ENCODE results near the gene PKM.

PKM gene

DNA sequence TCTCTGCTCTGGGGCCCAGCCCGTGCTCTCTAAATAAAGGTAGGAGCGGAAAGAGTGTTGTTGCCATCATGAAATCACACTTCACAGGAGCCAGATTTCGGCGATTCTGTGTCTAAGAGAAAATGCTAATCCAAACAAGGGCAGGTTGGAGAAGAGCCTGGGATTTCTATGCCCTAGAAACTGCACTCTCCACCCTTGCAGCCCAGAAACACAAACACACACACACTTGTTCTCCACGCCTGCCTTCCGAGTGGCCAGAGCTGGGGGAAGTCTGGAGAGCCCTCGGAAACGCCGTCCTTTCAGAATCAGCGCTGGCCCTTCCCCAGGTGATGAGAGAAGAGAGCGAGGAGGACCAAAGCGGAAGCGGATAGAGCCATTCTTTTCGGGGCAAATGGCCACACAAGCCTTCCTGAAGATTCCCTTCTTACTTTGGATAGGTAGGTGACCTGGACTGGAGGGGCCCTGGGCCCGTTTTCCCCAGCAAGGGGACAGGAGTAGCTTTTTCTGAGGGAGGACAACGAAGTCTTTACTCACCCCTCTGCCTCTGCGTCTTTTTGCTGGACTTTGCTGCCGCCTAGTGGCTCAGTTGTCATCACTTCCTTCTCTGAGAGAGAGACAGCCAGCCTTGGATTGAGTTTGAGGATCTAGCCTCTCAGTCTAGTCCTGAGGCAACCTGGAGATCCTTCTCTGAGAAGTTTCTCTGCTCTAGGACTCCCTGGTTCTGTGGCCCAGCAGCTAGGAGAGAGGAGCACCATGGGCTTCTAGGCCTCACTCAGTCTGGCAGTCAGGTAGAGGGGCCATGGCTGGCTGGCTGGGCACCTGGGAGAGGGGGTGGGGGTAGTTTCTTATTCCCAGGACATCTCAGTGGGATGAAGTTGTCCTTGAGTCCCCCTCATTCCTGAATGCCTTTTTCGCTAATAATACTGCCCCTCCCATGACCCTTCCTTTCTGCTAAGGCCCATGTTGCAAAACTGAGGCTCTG is 75.1 kb downstream of the PKM start:
- Histone ChIP-seq H3K9ac (peak overlapping the region in 9 of 11 experiments; percentile 10 to 49 (median 35); a peak in 6 of 22 replicates), H3K27me3 (no peaks in the 10 kb centered on the region), H3K4me1 (peaks cover 0 to 11% (median 0%) of the 10 kb centered on the region in 10 experiments; a peak in 5 of 20 replicates), H3K36me3 (no peaks in the 10 kb centered on the region), H4K20me1 (no peaks in the 10 kb centered on the region), H3K27ac (peak overlapping the region in 2 of 11 experiments; percentile 11 to 27; a peak in 2 of 22 replicates), H3K4me3 (peak overlapping the region in 6 of 10 experiments; percentile 29 to 48 (median 39); a peak in 10 of 20 replicates), H3K4me2 (peak overlapping the region; percentile 23 to 73 (median 65); a peak in 21 of 22 replicates), H3K9me3 (replicated peaks in 1 of 11) (no peaks in the 10 kb centered on the region)
- no peak for TF ChIP-seq Cebpa-rat (IDR thresholded peaks at IDR 0.05)

DNA sequence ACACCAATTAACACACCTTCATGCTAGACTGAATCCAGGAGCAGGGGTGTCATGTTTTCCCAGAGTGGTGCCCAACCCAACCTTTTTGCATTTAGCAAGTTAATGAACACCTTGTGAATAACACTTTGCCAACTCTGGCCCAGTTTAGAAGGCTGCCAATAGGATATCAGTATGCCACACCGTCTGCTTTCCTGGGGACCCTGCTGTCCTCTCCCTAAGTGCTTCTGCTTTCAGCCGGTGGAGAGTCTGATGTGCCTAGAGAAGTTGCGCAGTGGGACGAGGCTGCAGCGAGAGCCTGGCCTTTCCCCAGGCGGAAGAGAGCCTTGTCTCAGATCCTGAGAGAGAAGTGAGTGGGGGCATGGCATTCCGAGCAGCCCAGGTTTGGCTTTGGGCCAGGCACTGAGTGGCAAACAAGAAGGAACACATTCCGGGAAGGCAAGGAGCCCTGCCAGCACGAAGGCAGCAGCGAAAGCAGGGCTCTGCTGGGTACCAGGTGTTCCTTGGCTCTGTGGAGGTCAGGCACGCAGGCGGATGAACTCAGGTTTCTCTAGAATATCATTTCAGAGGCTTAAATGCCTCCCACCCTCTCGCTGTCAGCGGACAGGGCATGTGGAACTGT is 75.9 kb downstream of the PKM start:
- no peak for TF ChIP-seq Cebpa-rat (IDR thresholded peaks at IDR 0.05)
- Histone ChIP-seq H3K27me3 (no peaks in the 10 kb centered on the region), H3K9ac (peak overlapping the region in 1 of 11 experiments; percentile 49; a peak in 1 of 22 replicates), H3K4me2 (peak overlapping the region in 4 of 11 experiments; percentile 65 to 73 (median 66); a peak in 5 of 22 replicates), H3K4me1 (peaks cover 0 to 11% (median 0%) of the 10 kb centered on the region in 10 experiments; a peak in 5 of 20 replicates), H3K4me3 (no peak overlapping the region), H3K9me3 (replicated peaks in 1 of 11) (no peaks in the 10 kb centered on the region), H3K27ac (no peak overlapping the region), H4K20me1 (no peaks in the 10 kb centered on the region), H3K36me3 (no peaks in the 10 kb centered on the region)

DNA sequence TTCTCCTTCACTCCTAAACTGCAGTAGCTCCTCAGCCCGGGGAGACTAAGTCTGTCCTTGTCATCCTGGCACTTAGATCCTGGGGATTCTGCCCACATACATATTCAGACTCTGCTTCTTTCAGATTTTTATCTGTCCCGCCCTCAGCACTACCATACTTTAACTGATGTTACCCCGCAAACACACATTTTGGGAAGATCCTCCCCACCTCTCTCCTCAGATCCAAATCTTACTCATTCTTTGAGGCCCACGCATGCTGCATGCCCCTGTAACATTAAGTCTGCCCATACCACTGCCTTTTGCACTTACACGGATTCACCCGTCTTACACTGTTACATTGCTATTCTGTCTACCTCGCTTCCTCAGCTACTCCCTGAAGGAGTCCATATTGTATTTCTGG is 76.7 kb downstream of the PKM start:
- no peaks in the 10 kb centered on the region for H4K20me1 ChIP-seq
- no peaks in the 10 kb centered on the region for H3K9me3 ChIP-seq (replicated peaks in 1 of 11)
- no peak overlapping the region for H3K4me2 ChIP-seq
- H3K27me3 ChIP-seq, result no peaks in the 10 kb centered on the region
- H3K4me1 ChIP-seq, result peaks cover 0 to 11% (median 0%) of the 10 kb centered on the region in 10 experiments; a peak in 5 of 20 replicates
- no peaks in the 10 kb centered on the region for H3K36me3 ChIP-seq
- no peak overlapping the region for H3K4me3 ChIP-seq
- no peak overlapping the region for H3K27ac ChIP-seq
- H3K9ac ChIP-seq, result no peak overlapping the region
- TF ChIP-seq Cebpa-rat (IDR thresholded peaks at IDR 0.05), result no peak

DNA sequence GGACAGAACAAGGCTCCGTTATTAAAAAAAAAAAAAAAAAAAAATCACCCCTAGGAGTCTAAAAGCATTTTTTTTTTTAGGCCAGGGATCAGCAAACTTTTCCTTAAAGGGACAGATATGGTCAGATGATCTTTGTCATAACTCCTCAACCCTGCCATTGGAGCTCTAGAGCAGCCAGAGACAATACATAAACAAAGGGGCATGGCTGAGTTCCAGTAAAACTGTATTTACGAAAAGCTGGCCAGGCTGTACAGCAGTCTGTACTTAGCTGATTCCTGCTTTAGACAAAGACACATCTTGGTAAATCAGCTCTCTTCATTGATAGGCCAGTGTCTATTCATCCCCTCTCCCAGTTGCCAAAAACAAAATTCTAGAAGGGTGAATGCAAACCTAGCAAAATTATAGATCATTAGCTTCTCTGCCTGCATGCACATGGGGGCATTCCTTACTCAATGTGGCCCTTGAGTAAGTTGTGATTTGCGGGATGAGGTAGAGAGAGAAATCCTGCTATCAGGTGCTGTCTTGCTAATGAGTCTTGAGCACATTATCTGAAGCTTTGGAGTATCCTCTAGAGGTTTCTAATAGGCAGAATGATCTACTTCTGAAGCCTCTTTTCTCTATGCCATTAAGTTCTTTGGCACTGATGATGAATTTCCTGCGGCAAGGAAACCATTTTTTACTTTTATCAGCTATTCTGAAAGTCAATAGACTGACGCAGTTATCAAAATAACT is 77.6 kb downstream of the PKM start:
- H3K9me3 ChIP-seq (replicated peaks in 1 of 11), result no peaks in the 10 kb centered on the region
- no peaks in the 10 kb centered on the region for H3K36me3 ChIP-seq
- H4K20me1 ChIP-seq, result no peaks in the 10 kb centered on the region
- H3K27ac ChIP-seq, result no peak overlapping the region
- TF ChIP-seq Cebpa-rat (IDR thresholded peaks at IDR 0.05), result no peak
- H3K4me3 ChIP-seq, result no peak overlapping the region
- H3K4me1 ChIP-seq, result peaks cover 0 to 11% (median 0%) of the 10 kb centered on the region in 10 experiments; a peak in 5 of 20 replicates
- H3K27me3 ChIP-seq, result no peaks in the 10 kb centered on the region
- no peak overlapping the region for H3K4me2 ChIP-seq
- no peak overlapping the region for H3K9ac ChIP-seq
